Ishikawa (cell line): ENCODE data around the gene FBXW10.
"Not testable (repeated sequence)": the region's sequence is repeated elsewhere in the genome, so short reads cannot be mapped to it uniquely, and the experiment has no call there.

Source experiments
- CEBPB ChIP-seq: IDR thresholded peaks from 2 replicates; pipeline ENCODE4 v1.6.1; 2012
- CREB1 ChIP-seq: IDR thresholded peaks from 2 replicates; pipeline ENCODE4 v1.6.1; 2012; ENCODE audit warnings: low read depth
- EP300 ChIP-seq: IDR thresholded peaks from 2 replicates; pipeline ENCODE4 v1.6.1; 2012; ENCODE audit warnings: borderline replicate concordance
- FOXM1 ChIP-seq: IDR thresholded peaks from 2 replicates; pipeline ENCODE4 v1.6.1; 2012; ENCODE audit warnings: low read depth, borderline replicate concordance
- MAX ChIP-seq: IDR thresholded peaks from 2 replicates; pipeline ENCODE4 v1.6.1; 2012
- NFIC ChIP-seq: IDR thresholded peaks from 2 replicates; pipeline ENCODE4 v1.6.1; 2012
- RAD21 ChIP-seq: IDR thresholded peaks from 2 replicates; pipeline ENCODE4 v1.6.1; 2012; ENCODE audit warnings: low read depth
- TAF1 ChIP-seq: IDR thresholded peaks from 2 replicates; pipeline ENCODE4 v1.6.1; 2012; ENCODE audit warnings: low read depth, mild to moderate bottlenecking
- TEAD4 ChIP-seq: IDR thresholded peaks from 2 replicates; pipeline ENCODE4 v1.6.1; 2012

- TF ChIP-seq FOXM1, CEBPB, EP300, TAF1, NFIC, MAX, CREB1, TEAD4: not testable (repeated sequence)
- TF ChIP-seq RAD21: peak; percentile 65
Observed at GRCh38 chr17:18712354-18712999, 31.4 kb upstream of the FBXW10 start.
